IMR-90 (cell line): ENCODE results near the gene CRTAC1. TPM values are rescaled to one million over a fixed set of nuclear protein-coding genes. Genes with fewer than 3 reads are reported as not detected.

Source experiments
- ATAC-seq: fragments of 200-7000 bp; cut with Tn5 transposase; 2 replicates; pipeline ENCODE4 v1.9.1; 2020; ENCODE audit warnings: low read depth, mild to moderate bottlenecking, moderate library complexity
- BruUV-seq: library from RNA; stranded (reverse); fragments of 400-500 nt; replicated peaks from 2 replicates; lab custom pipeline; 2021; lab: Mats Ljungman, UMichigan
- CTCF ChIA-PET: fragments of 300-600 bp; formaldehyde crosslinking; extraction: SDS; loops from one replicate; lab custom pipeline; 2021; ENCODE audit warnings: antibody characterized with exemption; lab: Yijun Ruan, JAX
- POLR2A ChIA-PET: fragments of 300-600 bp; sonication (Branson Sonifier 250); formaldehyde crosslinking; loops from one replicate; lab custom pipeline; 2022; ENCODE audit warnings: antibody characterized with exemption; ENCODE audit not compliant: unreplicated experiment; lab: Charles Lee
- DNase-seq: peaks from one replicate; pipeline ENCODE4 v3.0.0; 2013
- H2AFZ ChIP-seq: replicated peaks from 2 replicates; pipeline ENCODE3; 2013; ENCODE audit warnings: low read length, mild to moderate bottlenecking; ENCODE audit not compliant: poor library complexity
- H2AK5ac ChIP-seq: 2 replicates; pipeline ENCODE4 v1.6.1; 2013; ENCODE audit warnings: low read depth, low read length, inconsistent platforms
- H2AK9ac ChIP-seq: replicated peaks from 2 replicates; pipeline ENCODE3; 2013; ENCODE audit warnings: mild to moderate bottlenecking, low read depth, low read length, moderate library complexity; ENCODE audit not compliant: poor library complexity
- H2BK120ac ChIP-seq: 2 replicates; pipeline ENCODE4 v1.6.1; 2013; ENCODE audit warnings: low read depth, low read length, inconsistent platforms
- H2BK15ac ChIP-seq: 3 replicates; pipeline ENCODE4 v1.6.1; 2013; ENCODE audit warnings: low read depth, low read length, inconsistent platforms
- H2BK20ac ChIP-seq: 2 replicates; pipeline ENCODE4 v1.6.1; 2013; ENCODE audit warnings: low read depth, mild to moderate bottlenecking, inconsistent platforms, low read length, moderate library complexity
- H2BK5ac ChIP-seq: 2 replicates; pipeline ENCODE4 v1.6.1; 2013; ENCODE audit warnings: mild to moderate bottlenecking, low read depth, low read length, inconsistent platforms; ENCODE audit not compliant: poor library complexity, severe bottlenecking
- H3K14ac ChIP-seq: replicated peaks from 2 replicates; pipeline ENCODE4 v1.6.1; 2013; ENCODE audit warnings: low read depth, low read length, inconsistent platforms
- H3K18ac ChIP-seq: 2 replicates; pipeline ENCODE4 v1.6.1; 2013; ENCODE audit warnings: low read depth, low read length, control low read depth
- H3K23ac ChIP-seq: 2 replicates; pipeline ENCODE4 v1.6.1; 2013; ENCODE audit warnings: low read depth, low read length, inconsistent platforms
- H3K27ac ChIP-seq: 2 replicates; pipeline ENCODE4 v1.5.1; 2013; ENCODE audit warnings: mild to moderate bottlenecking, control low read depth, low read length; ENCODE audit not compliant: insufficient read depth
- H3K27me3 ChIP-seq: 2 replicates; pipeline ENCODE4 v1.6.1; 2013; ENCODE audit warnings: low read length; ENCODE audit not compliant: control insufficient read depth, insufficient read depth
- H3K36me3 ChIP-seq: 2 replicates; pipeline ENCODE4 v1.6.1; 2013; ENCODE audit warnings: low read length, mixed read lengths; ENCODE audit not compliant: control insufficient read depth, insufficient read depth
- H3K4ac ChIP-seq: 2 replicates; pipeline ENCODE4 v1.6.1; 2013; ENCODE audit warnings: low read depth, low read length, inconsistent platforms
- H3K4me1 ChIP-seq: 2 replicates; pipeline ENCODE4 v1.6.1; 2013; ENCODE audit warnings: low read length, mixed read lengths; ENCODE audit not compliant: control insufficient read depth, insufficient read depth
- H3K4me2 ChIP-seq: 2 replicates; pipeline ENCODE4 v1.6.1; 2013; ENCODE audit warnings: low read depth, mild to moderate bottlenecking, control low read depth, low read length, moderate library complexity
- H3K4me3 ChIP-seq: 2 replicates; pipeline ENCODE4 v1.5.1; 2013; ENCODE audit warnings: low read depth, mild to moderate bottlenecking, control low read depth, low read length, moderate library complexity; ENCODE audit not compliant: insufficient read depth
- H3K56ac ChIP-seq: 2 replicates; pipeline ENCODE4 v1.6.1; 2013; ENCODE audit warnings: low read length, inconsistent platforms; ENCODE audit not compliant: insufficient read depth; ENCODE audit errors: extremely low read depth
- H3K79me1 ChIP-seq, 2 experiments: 2 replicates each; pipeline ENCODE4 v1.6.1; 2013; ENCODE audit warnings: low read length in 2 of 2, inconsistent platforms in 1 of 2, low read depth in 1 of 2
- H3K9ac ChIP-seq: 2 replicates; pipeline ENCODE4 v1.6.1; 2013; ENCODE audit warnings: low read depth, low read length, control low read depth
- H3K9me1 ChIP-seq: 2 replicates; pipeline ENCODE4 v1.6.1; 2013; ENCODE audit warnings: low read length, inconsistent platforms; ENCODE audit not compliant: insufficient read depth
- H3K9me3 ChIP-seq: 2 replicates; pipeline ENCODE4 v1.6.1; 2013; ENCODE audit warnings: low read length; ENCODE audit not compliant: control insufficient read depth, insufficient read depth
- H4K20me1 ChIP-seq: 2 replicates; pipeline ENCODE4 v1.6.1; 2013; ENCODE audit warnings: low read length, inconsistent platforms; ENCODE audit not compliant: insufficient read depth
- H4K5ac ChIP-seq: 2 replicates; pipeline ENCODE4 v1.6.1; 2013; ENCODE audit warnings: mild to moderate bottlenecking, low read depth, low read length, control low read depth
- H4K8ac ChIP-seq, 2 experiments: 2 replicates each; pipeline ENCODE4 v1.6.1; 2013; ENCODE audit warnings: low read depth in 2 of 2, low read length in 2 of 2, control low read depth in 1 of 2, inconsistent platforms in 1 of 2
- H4K91ac ChIP-seq: 2 replicates; pipeline ENCODE4 v1.6.1; 2013; ENCODE audit warnings: low read depth, low read length, inconsistent platforms; ENCODE audit not compliant: insufficient read depth
- CTCF ChIP-seq: conservative IDR thresholded peaks from 2 replicates; pipeline ENCODE4 v1.5.1; 2012; ENCODE audit warnings: mild to moderate bottlenecking, low read depth, low read length, improper control_type of control experiment
- FOS ChIP-seq: fragments of 150-350 bp; IDR thresholded peaks from 2 replicates; pipeline ENCODE4 v1.6.1; 2016; ENCODE audit warnings: low read depth, low read length
- MXI1 ChIP-seq: IDR thresholded peaks from 2 replicates; pipeline ENCODE4 v1.6.1; 2012; ENCODE audit warnings: low read depth, mild to moderate bottlenecking, low read length, moderate library complexity, borderline replicate concordance
- POLR2A ChIP-seq: IDR thresholded peaks from 2 replicates; pipeline ENCODE4 v1.6.1; 2012; ENCODE audit warnings: mild to moderate bottlenecking, low read depth, low read length
- RCOR1 ChIP-seq: IDR thresholded peaks from 2 replicates; pipeline ENCODE4 v1.6.1; 2012; ENCODE audit warnings: mild to moderate bottlenecking, low read length, improper control_type of control experiment; ENCODE audit not compliant: insufficient replicate concordance
- WGBS, 2 experiments: methylation state at CpG; one replicate each; pipeline versions ENCODE4 v1.1.5 to v1.1.7; 2013; ENCODE audit warnings: missing lambda C conversion rate in 2 of 2; ENCODE audit not compliant: insufficient read length in 1 of 2; ENCODE audit errors: extremely low coverage in 2 of 2; 5-methylcytosine and 5-hydroxymethylcytosine counted together
- dilution Hi-C: fragments of 300-500 bp; cut with HindIII; formaldehyde crosslinking; loops from one replicate; pipeline ENCODE4 v1.14.3; 2018; ENCODE audit warnings: low sequenced_read_pairs; ENCODE audit not compliant: unreplicated experiment
- in situ Hi-C: fragments of 300-500 bp; cut with MboI; formaldehyde crosslinking; loops from 3 replicates; pipeline ENCODE4 v1.14.3; 2019; ENCODE audit warnings: low sequenced_read_pairs, inconsistent platforms, mixed read lengths
- intact Hi-C: fragments of 100-400 bp; cut with micrococcal nuclease; formaldehyde crosslinking; loops from 2 replicates; pipeline ENCODE4 v1.10.0; 2022
- microRNA-seq, 2 experiments: library from miRNA; stranded (forward) in 1 of 2; unstranded in 1 of 2; fragments of 10-50 nt in 1 of 2; fragments of <30 nt in 1 of 2; gene quantifications in 1 of 2; microRNA quantifications in 1 of 2; one replicate each; pipeline versions ENCODE3 to v1.1.0; 2013 to 2020; ENCODE audit not compliant: insufficient read depth in 1 of 2, insufficient read length in 1 of 2, unreplicated experiment in 1 of 2
- polyA plus RNA-seq, 3 experiments: library from polyadenylated mRNA; depleted of rRNA; stranded (reverse); fragments of >200 nt; gene quantifications; 2 replicates each; pipeline ENCODE4 v1.2.3, GENCODE V29; 2012; ENCODE audit warnings: low replicate concordance in 1 of 3
- small RNA-seq, 5 experiments: library from RNA; depleted of rRNA; stranded (forward); fragments of <200 nt; gene quantifications; one replicate each; pipeline ENCODE3, GENCODE V24; 2012
- total RNA-seq: library from RNA; depleted of rRNA; stranded (reverse); fragments of >200 nt; gene quantifications from 2 replicates; pipeline ENCODE4 v1.2.3, GENCODE V29; 2012; rRNA removed

CRTAC1 gene
- total and polyA plus RNA-seq, 2 of the 4 experiments (the other 2 are of a cell fraction) = not detected

- H4K91ac ChIP-seq = no peak overlapping the region
- peaks cover 49% of the 10 kb centered on the region for H3K27me3 ChIP-seq
- H3K56ac ChIP-seq = no peak overlapping the region
- CTCF ChIA-PET = no interaction called here
- H3K4me2 ChIP-seq = no peak overlapping the region
- no peak overlapping the region for H2AFZ ChIP-seq
- no peak overlapping the region for H2BK15ac ChIP-seq
- H4K20me1 ChIP-seq = no peaks in the 10 kb centered on the region
- H3K9ac ChIP-seq = no peak overlapping the region
- H2BK120ac ChIP-seq = no peak overlapping the region
- no peak overlapping the region for H2AK9ac ChIP-seq
- H4K5ac ChIP-seq = no peak overlapping the region
- no peaks in the 10 kb centered on the region for H3K79me1 ChIP-seq
- in situ Hi-C loops (no loop called here), intact Hi-C loops (no loop called here), dilution Hi-C loops (no loop called here)
- 67% methylated on average over 3 of the region's 4 CpGs; no CpG with 5 or more reads in 1 of the 2 experiments for WGBS, 2 experiments
- no peaks in the 10 kb centered on the region; the same call in 1 of the 2 replicates for H3K4me1 ChIP-seq
- no peak overlapping the region for H3K27ac ChIP-seq
- H3K18ac ChIP-seq = no peak overlapping the region
- no TSS peak for BruUV-seq
- no peak overlapping the region for H2BK20ac ChIP-seq
- DNase-seq (no peak), ATAC-seq (no peak)
- no peaks in the 10 kb centered on the region for H3K36me3 ChIP-seq
- POLR2A ChIA-PET = no interaction called here
- no peaks in the 10 kb centered on the region for H3K9me3 ChIP-seq
- H3K9me1 ChIP-seq = no peaks in the 10 kb centered on the region
- H3K14ac ChIP-seq = no peak overlapping the region
- no peak overlapping the region for H3K4me3 ChIP-seq
- H3K4ac ChIP-seq = no peak overlapping the region
- H2AK5ac ChIP-seq = no peak overlapping the region
- no peak overlapping the region for H2BK5ac ChIP-seq
- no peak overlapping the region for H4K8ac ChIP-seq
- no peak overlapping the region for H3K23ac ChIP-seq
- TF ChIP-seq FOS (no peak), RCOR1 (no peak), CTCF (no peak), POLR2A (no peak), MXI1 (no peak)
Measured at GRCh38 chr10:97816609-97817008, 213.8 kb downstream of the CRTAC1 start.

Small RNA genes lying within 50 kb of the gene (microRNA-seq; reads per million reads assigned to microRNA genes)
- not detected for gene AL355301.1 (ENCODE audit: insufficient read depth, insufficient read length)

Small RNA genes lying within 50 kb of the gene (small RNA-seq; reads per million reads assigned to genes)
- 0 reads per million in 5 experiments for gene AL355301.1

Other genes with a start within 250 kb of the CRTAC1 start
- gene GOLGA7B, start 180.8 kb downstream of the CRTAC1 start, total RNA-seq = not detected in 2 replicates
- gene GOLGA7B, start 180.8 kb downstream of the CRTAC1 start, polyA plus RNA-seq (2012; rRNA removed) = not detected in 2 replicates
- gene R3HCC1L, start 104.0 kb upstream of the CRTAC1 start, total RNA-seq = 14.7 and 19.4 TPM in 2 replicates
- gene R3HCC1L, start 104.0 kb upstream of the CRTAC1 start, polyA plus RNA-seq (2012; rRNA removed) = 8.0 and 8.3 TPM in 2 replicates
- gene LOXL4, start 237.6 kb upstream of the CRTAC1 start, total RNA-seq = 17.5 and 20.8 TPM in 2 replicates
- gene LOXL4, start 237.6 kb upstream of the CRTAC1 start, polyA plus RNA-seq (2012; rRNA removed) = 24.9 and 26.7 TPM in 2 replicates